NCI-H524 (cell line): ENCODE data around the gene DNAAF2.
A peak's percentile ranks its signal among the peaks of the same experiment; 100 is the strongest.
"Not testable (repeated sequence)": the region's sequence is repeated elsewhere in the genome, so short reads cannot be mapped to it uniquely, and the experiment has no call there.

Source experiments
- DNase-seq, 2 experiments: peaks; one replicate each; lab custom pipeline; 2025; lab: John Stamatoyannopoulos, UW

DNAAF2 gene

GRCh38 chr14:49621114-49621881, 13.7 kb downstream of the DNAAF2 start:
- DNase-seq = peak; percentile 82 to 84

- peak; percentile 99 to 100 for DNase-seq
These were observed 14.6 kb downstream of the DNAAF2 start, which contains the start of the genes MGAT2 and RPL36AL for GRCh38 chr14:49620182-49621113. MGAT2 (plus strand) TSS chr14:49620799; CDS start chr14:49621269, 470 bp downstream. RPL36AL (minus strand) TSS chr14:49620626; CDS start chr14:49619104, 1,522 bp downstream.

GRCh38 chr14:49619730-49620129, 15.3 kb downstream of the DNAAF2 start:
- no peak for DNase-seq

DNA sequence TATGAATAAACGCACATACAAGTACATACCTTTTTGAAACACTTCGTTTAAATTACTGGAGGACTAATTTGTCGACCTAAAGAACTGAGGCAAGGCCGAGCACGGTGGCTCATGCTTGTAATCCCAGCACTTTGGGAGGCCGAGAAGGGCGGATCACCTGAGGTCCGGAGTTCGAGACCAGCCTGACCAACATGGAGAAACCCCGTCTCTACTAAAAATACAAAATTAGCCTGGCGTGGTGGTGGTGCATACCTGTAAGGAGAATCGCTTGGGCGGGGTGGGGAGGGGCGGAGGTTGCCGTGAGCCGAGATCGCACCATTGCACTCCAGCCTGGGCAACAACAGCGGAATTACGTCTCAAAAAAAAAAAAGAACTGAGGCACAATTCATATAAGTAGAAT, 15.8 kb downstream of the DNAAF2 start:
- not testable (repeated sequence) for DNase-seq

DNA sequence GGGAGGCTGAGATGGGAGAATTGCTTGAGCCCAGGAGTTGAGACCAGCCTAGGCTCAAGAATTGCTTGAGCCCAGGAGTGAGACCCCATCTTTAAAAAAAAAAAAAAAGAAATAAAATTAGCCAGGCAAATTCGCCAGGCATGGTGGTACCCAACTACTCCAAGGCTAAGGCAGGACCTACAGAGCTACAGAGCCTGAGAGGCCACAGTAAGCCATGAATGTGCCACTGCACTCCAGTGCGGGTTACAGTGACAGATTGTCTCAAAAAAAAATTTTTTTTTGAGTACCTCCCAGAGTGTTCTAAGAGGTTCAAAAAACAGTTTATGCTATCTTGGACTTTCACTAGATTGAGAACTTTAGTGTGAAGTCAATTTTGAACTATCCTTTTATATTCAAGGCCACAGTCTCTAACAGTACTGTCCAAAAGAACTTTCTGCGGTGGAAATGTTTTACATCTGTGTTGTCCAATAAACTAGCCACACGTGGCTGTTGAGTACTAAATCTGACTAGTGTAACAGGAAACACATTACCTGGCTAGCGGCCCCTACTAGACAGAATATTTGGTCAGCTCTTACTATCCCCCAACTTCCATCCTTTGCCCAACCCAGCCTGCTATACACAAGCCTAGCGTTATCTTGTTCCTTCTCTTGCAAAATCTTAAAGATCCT, 17.1 kb downstream of the DNAAF2 start:
- DNase-seq = no peak

GRCh38 chr14:49615776-49616175, 19.3 kb downstream of the DNAAF2 start:
- peak; percentile 65 to 77 for DNase-seq

DNA sequence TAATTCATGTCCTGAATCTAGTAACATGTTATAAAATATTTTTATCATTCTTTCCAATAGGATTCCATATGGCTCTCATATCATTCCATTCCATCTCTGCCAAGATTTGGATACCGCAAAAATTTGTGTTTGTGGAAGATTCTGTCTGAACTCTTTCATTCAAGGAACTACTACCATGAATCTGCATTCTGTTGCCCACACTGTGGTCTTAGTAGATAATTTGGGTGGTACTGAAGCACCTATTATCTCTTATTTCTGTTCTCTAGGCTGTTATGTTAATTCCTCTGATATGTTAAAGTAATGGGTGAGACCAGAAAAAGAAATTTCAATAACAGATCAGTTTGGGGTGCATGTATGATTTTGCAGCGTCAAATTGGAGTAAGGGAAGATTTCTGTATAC, 20.8 kb downstream of the DNAAF2 start:
- DNase-seq = no peak

DNA sequence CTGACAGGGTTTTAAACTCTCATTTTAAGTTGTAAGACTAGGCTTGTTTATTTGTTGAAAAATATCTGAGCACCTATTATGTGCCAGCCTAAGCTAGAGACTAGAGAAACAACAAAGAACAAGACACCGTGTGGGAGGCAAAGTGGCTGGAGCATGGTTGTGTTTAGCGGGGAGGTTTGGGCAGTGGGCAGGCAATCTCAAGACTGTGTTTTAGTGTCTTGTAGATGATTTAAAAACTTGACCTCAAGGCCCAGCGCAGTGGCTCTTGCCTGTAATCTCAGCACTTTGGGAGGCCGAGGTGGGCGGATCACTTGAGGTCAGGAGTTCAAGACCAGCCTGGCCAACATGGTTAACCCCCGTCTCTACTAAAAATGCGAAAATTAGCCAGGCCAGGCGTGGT, 22.4 kb downstream of the DNAAF2 start:
- no peak for DNase-seq

- DNase-seq = no peak
These were observed 22.8 kb downstream of the DNAAF2 start for GRCh38 chr14:49612251-49612650.

DNA sequence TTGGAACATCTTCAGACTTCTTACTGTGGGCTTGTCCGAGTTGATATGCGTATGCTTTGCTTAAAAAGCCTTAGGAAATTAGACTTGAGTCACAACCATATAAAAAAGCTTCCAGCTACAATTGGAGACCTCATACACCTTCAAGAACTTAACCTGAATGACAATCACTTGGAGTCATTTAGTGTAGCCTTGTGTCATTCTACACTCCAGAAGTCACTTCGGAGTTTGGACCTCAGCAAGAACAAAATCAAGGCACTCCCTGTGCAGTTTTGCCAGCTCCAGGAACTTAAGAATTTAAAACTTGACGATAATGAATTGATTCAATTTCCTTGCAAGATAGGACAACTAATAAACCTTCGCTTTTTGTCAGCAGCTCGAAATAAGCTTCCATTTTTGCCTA, 27.5 kb downstream of the DNAAF2 start:
- no peak for DNase-seq

DNA sequence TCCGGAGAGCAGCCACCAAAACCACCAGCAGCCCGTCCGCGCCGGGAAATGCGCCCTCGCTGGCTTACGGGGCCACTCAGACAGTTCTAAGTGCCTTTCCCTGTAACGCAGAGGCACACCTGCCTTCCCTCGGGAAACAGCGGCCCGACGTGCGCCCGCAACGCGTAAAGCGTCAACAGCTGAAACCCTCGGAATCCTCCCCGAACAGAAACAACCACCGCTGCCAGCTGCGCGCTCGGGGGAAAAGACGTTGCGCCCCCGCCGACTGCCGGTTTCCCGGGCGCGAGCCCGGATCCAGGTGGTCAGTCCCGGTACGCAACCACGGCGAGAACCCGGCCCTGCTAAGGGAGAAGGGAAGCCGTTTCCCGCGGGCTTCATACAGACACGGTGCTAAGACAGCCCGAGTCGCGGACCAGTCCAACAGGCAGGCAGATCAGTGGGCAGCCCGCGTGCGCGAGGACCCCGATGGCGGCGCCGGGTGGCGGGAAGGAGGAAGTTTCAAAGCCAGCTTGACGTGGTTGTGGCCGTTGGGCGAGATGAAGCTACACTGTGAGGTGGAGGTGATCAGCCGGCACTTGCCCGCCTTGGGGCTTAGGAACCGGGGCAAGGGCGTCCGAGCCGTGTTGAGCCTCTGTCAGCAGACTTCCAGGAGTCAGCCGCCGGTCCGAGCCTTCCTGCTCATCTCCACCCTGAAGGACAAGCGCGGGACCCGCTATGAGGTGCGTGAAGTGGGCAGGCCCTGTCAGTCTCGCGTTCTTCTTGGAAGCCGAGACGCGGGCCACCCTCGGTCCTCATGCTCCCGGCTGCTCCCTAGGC, 36.4 kb downstream of the DNAAF2 start, which contains the start of gene LRR1:
Gene LRR1, plus strand, starts transcription at position 456 of the 816 bp plus-strand sequence. Its CDS starts 81 bp downstream, at position 537.
- peak; percentile 92 to 95 for DNase-seq

DNA sequence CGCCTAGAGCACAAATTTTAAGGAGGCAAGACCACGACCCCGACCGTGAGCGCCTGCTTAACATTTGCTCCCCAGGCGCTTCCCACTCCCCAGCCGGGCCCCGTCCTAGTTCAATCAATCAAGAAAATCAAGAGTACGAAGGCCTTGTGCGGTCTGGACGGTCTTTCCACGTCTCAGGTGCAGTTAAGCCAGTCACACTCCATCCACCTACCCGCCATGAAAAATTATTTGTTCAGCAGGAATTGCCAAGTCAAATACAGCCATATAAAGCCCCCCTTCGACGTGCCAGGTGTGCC, 36.9 kb downstream of the DNAAF2 start:
- DNase-seq = peak in 1 of 2 experiments; percentile 63

- peak in 1 of 2 experiments; percentile 28 for DNase-seq
These were observed 40.5 kb downstream of the DNAAF2 start for GRCh38 chr14:49594347-49595091.

- no peak for DNase-seq
These were observed 42.0 kb downstream of the DNAAF2 start for GRCh38 chr14:49593016-49593415.

- DNase-seq = no peak
These were observed 45.7 kb downstream of the DNAAF2 start for GRCh38 chr14:49589387-49589786.

DNA sequence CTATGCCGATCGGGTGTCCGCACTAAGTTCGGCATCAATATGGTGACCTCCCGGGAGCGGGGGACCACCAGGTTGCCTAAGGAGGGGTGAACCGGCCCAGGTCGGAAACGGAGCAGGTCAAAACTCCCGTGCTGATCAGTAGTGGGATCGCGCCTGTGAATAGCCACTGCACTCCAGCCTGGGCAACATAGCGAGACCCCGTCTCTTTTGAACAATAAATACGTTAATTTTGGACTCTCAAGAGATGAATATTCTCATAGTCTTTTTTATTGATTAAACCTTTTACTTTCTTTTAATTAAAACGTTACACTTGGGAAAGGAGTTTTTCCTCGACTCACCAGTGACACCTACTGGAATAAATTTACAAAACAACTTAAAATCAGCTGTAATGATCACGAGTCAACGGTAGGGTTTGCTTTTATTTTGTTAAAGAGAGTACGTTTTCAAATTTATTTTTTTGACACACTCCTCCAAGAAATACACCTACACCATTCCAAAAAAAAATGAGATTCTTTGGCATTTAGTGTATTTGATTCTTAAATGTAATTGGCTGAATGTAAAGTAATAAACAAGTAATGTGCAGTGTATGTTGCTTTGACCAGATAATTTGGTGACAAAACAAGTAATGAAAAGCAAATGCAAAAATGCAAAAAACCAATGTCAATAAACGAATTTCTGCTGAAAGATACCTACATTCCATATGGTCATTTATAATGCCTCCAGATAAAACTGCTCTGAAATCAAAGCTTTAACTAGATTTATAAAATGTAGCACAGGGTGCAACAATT, 48.2 kb downstream of the DNAAF2 start:
- peak; percentile 72 to 83 for DNase-seq

- DNase-seq = peak; percentile 100
These were observed 49.0 kb downstream of the DNAAF2 start, which contains the start of gene RPS29 for GRCh38 chr14:49585803-49586672. RPS29 (minus strand) TSS chr14:49586380; CDS start chr14:49586346, 34 bp downstream.

DNA sequence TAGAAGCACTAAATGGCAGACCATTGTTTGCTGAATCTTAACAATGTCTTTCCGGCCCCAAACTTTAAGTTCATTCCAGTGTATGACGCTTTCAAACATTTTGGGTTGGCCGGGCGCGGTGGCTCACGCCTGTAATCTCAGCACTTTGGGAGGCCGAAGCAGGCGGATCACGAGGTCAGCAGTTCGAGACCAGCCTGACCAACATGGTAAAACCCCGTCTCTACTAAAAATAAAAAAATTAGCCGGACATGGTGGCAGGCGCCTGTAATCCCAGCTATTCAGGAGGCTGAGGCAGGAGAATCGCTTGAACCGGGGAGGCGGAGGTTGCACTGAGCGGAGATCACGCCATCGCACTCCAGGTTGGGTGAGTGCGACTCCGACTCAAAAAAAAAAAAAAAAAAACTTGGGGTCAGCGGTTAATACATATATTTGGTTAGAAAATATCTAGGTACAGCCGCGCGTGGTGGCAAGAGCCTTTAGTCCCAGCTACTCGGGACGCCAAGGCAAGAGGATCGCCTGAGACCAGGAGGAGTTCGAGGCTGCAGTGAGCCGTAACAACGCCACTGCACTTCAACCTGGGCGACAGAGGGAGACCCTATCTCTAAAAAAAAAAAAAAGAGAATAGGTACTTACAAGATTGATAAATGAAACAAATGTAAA, 49.9 kb downstream of the DNAAF2 start:
- peak in 1 of 2 experiments; percentile 37 for DNase-seq
